GM18498 (cell line): ENCODE results near the gene ID2.
A peak's percentile ranks its signal among the peaks of the same experiment; 100 is the strongest.

Experiments used
- ATAC-seq: cut with Tn5 transposase; IDR thresholded peaks from one replicate; pipeline ENCODE4 v1.9.1; 2021; ENCODE audit warnings: mild to moderate bottlenecking, moderate library complexity; ENCODE audit not compliant: unreplicated experiment

Gene ID2

GRCh38 chr2:8681786-8682692, at the start of gene ID2:
TSS of gene ID2 (plus strand) at chr2:8682056. CDS start at chr2:8682166, 110 bp downstream.
- ATAC-seq, result peak; percentile 65

- no peak for ATAC-seq
Measured at GRCh38 chr2:8632755-8633154, 49.1 kb upstream of the ID2 start.

DNA sequence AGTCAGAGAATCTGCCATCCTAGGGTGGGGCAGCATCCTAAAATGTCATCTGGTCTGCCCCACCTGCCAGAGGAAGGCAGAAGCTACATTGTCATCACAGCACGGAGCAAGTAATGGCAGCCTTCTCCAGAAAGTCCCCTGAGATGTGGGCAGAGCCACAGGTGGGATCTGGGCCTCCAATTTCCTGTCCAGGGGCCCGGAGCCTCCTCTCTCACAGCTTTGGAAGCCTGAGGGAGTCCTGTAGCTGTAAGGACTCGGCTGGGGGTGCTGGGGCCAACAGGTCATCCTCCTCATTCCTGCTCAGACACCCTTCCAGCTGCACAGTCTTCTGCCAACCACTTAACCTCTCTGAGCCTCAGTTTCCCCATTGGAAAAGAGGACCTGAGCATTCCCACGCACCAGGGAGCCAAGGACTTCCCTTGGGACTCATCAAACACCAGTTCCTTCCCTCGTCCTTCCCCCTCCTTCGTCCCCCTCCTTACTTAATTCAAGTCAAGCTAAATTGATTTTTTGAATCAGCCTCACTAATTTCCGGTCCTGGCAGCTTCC, 48.6 kb upstream of the ID2 start:
- ATAC-seq, result no peak

DNA sequence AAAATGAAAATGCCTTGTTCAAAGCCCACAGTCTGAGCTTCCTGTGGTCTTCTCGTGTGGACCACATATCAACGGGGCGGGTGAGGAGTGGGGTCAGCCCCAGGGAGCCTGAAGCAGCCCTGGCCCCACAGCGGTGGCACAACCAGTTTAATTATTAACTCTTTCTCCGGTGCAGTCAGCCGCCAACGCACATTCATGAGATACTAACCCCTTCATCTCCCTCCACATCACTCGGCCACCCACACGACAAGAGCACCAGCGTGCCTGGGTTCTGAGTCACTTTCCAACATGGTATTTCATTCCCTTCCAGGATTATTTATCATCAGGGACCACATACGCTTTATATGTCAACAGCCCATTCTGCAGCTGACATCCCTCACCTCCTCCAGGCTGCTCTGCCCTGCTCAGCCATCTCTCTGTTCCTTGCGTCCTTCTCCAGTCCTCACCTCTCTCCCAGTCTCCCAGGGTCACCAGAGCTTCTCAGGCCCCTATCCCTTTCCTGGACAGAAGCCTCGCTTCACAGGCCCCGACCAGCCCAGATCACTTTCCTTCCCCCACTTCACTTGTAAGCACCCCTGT, 48.0 kb upstream of the ID2 start:
- ATAC-seq, result no peak

DNA sequence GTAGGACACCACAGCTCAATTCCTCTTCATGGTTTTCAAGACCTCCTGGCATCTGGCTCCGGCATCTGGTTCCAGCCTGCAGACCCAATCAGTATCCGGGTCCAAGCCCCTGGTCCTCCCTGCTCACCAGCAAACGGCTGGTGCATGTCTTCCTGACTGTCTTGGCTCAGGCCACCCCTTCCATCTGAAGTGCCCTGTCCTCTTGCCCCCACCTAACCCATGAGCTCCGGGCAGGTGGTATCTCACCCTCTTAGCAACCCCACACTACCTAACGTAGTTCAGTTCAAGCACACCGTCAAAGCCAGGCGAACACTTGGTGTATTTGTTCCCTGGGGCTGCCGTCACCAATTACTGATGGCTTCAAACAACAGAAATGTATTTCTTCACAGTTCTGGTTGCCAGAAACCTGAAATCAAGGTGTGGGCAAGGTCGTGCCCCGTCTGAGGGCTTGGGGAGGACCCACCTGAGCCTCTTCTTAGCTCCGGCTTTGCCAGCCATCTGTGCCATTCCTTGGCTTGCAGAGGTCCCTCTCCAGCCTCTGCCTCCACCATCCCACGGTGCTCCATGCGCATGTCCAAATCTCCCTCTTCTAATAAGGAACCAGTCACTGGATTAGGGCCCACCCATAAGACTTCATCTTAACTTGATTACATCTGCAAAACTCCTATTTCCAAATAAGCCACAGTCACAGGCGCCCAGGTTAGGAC, 47.2 kb upstream of the ID2 start:
- no peak for ATAC-seq

DNA sequence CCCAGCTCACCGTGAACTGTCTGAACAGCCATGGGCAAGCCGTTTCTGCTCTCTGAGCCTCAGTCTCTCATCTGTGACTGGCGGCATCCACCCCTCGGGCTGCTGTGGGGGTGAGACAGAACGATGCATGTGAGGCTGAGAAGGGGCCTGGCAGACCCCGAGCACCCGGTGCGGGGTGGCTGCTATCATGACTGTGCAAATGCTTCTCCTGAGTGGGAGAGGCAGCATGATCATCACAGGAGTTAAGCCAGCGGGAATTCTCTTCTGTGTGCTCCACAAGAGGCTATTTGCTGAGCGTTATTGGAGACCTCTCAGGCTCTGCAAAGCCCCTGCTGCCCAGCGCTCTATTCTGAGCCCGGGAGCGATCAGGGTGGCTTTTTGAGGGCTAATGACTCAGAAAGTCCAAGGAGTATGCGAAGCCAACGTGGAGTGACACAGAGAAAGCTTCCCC, 45.8 kb upstream of the ID2 start:
- ATAC-seq, result no peak

DNA sequence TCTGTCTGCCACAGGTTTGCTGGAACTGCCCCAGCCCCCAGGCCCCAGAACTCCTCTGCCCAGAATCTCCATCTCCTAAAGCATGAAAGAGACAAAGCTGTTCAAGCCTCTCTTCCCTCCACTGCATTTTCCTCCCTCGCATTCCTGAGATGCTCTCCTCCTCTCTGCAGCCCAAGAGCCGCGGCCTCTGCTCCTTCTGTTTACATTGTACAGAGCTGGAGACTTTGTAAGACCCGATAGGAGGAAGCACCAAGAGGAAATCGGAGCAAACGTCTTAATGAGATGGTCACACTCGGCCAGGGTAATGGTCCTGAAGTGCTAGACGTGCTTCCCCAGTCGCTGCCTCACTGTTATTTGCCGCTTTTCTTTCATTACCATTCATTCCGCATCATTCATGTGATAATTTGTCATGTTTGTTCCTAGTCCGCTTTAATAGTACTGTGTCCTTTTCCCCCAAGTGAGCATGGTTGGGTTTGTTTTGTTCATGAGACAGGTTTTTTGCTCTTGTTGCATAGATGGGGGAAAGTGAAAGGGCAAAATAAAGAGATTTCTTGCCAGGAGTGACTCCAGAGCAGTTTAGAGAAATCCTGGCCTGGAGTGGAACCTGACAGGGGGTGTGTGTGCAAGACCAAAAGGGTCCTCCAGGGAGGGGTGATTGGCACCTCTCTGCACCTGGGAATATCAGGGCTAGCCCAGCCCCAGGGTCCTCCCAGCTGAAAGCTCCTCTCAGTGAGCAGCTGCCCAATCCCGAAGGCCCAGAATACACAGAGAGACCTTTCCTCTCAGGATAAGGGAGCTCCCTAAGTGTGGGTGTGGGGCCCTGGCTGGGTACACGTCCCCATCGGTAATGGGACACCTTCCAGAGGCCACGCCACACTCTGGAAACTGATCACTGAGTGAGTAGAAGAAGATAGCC, 44.9 kb upstream of the ID2 start:
- ATAC-seq, result no peak

DNA sequence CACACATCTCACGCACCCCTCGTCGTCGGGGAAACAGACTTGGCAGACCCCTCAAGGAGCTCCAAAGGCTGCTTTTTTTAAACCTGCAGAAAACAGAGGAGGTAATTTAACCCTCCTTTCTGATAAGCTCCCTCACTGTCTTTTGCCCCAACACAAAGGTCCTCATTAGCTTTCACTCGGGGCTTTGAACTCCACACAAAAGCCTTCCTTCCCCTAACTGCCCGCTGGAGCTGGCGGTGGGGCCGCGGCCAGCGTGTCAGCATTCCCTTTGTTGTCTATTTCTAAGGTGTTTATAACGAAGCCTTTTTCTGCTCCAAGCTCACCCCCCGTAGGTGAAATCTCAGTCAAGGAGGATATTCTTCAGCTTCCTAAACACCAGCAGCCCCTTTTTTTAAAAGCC, 43.5 kb upstream of the ID2 start:
- ATAC-seq, result no peak

- ATAC-seq, result no peak
Measured at GRCh38 chr2:8639122-8639635, 42.7 kb upstream of the ID2 start.

- no peak for ATAC-seq
Measured at GRCh38 chr2:8640498-8640897, 41.4 kb upstream of the ID2 start.

- ATAC-seq, result no peak
Measured at GRCh38 chr2:8641301-8641965, 40.4 kb upstream of the ID2 start.

DNA sequence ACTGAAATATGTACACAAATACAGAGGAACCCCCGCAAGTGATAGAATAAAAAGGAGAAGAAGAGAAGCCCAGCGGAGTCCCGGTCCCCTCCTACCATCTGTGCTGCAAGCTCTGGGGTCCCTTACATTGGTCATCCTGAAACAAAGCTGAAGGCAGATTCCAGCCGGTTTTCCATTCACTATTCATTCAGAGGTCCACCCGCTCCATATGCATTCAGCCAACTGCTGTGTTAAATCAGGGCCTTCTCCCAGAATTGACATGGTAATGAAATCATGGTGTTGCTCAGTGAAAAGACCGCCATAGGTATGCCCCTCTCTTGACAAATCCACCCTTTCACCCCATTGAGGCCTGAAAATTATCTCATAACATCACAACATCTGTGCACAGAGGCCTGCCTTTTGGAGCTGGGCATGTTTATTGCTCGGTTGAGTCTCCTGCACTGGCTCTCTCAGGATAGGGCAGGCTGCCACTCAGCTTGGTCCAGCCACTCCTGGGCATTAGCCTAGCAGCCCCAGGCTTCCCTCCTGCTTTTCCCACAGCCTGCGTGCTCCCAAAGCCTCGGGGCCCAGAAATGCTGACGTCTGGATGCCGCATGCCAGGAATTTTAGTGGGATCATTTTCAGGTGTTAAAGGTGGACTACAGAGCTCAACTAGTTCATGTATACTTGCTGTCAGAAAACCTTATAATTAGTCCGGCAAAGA, 39.3 kb upstream of the ID2 start:
- ATAC-seq, result no peak

DNA sequence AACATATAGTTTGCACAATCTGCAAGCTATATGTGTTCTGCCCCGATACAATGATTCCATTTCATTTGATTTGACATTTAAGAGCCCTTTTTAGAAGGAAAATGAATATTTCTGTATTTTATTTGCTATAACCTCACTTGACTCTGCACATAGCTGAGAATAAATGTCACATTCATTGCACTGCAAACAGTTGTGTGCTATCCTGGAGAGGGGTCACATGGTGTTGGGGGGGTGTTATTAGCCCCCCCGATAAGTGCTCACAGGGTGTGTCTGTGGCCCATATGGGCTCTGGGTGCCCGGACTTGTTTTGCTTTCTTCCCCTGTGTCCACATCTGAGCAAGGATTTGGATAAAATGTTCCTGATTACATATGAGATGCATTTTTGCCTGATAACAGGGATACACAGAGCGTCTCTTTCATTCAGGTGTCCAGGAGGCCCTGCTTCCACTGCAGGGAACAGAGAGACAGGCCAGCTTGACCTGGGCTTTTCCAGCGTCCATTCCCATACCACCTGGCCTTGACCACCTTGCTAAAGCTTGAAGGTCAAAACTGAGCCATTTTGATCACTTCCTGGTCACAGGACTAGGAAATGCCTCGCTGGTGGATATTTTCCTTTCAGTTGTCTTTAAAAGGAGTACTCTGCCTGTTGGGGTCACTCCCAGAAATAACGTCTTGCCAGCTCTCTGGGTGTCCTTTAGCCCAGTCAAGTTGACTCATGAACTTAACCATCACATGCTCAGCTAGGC, 38.4 kb upstream of the ID2 start:
- ATAC-seq, result no peak

DNA sequence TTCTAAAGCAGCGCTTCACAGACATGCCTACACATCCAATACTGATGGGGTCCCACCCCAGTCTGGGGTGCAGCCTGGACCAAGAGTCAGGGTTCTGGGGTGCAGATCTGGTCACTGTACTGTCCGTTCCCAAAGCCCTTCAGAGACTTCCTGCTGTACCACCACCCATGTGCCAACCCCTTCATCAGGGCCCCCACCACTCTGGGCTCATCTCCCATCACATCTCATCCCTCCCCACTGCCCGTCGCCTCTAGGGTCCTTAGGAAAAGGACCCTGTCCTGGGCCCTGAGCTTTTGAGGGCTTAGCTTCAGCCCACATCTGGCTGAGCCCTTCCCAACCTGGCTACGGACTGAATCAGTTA, 37.9 kb upstream of the ID2 start:
- ATAC-seq, result no peak

- no peak for ATAC-seq
Measured at GRCh38 chr2:8644605-8645175, 37.2 kb upstream of the ID2 start.

- ATAC-seq, result no peak
Measured at GRCh38 chr2:8645176-8645831, 36.6 kb upstream of the ID2 start.

DNA sequence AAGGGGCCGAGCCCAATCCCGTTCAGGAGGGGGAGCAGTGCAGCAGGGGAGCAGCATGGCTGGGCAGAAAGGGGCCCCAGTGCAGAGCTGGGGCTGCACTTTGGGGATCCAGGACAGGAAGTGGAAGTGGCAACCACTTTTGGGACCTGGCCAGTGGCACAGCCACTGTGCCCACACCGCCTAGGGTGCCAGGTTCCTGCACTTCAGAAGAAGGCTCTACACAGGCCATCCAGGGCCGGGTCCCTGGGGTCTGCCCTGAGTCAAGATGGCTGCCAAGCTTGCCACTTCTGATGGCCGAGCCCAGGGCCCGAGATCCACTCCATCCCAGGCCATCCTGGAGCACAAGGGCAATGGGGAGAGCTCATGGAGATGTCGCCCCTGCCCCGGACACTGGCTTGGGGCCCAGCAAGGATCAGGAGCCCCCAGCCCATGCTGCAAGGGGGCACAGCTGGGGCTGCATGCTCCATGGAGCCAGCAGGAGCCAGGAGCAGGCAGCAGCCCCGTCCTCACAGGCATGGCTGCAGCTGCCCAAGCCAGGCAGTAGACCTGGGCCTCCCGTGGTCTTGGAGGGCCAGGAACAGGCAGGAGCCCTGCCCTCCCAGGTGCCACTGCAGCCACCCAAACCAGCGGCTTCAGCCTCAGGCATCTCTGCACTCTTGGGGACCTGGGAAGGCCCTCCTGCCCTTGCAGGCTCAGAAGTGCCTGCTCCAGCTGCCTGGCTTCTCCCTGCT, 35.0 kb upstream of the ID2 start:
- ATAC-seq, result no peak
